T-cell (primary cell): ENCODE data around the gene MLNR. TPM values are rescaled to one million over a fixed set of nuclear protein-coding genes. Genes with fewer than 3 reads are reported as not detected.

Experiments used
- ATAC-seq, 4 experiments: fragments of 200-7000 bp in 3 of 4; fragments of 150-1000 bp in 1 of 4; cut with Tn5 transposase; replicated peaks in 1 of 4; 1 replicate in 3 of 4; 2 replicates in 1 of 4; pipeline ENCODE4 v1.10.0; 2021; ENCODE audit warnings: moderate library complexity in 3 of 4, mild to moderate bottlenecking in 2 of 4, moderate number of reproducible peaks in 1 of 4
- CTCF ChIA-PET, 2 donors: fragments of 300-600 bp; sonication (Branson Sonifier 250); formaldehyde crosslinking; loops; one replicate each; lab custom pipeline; 2022; ENCODE audit warnings: antibody characterized with exemption in 2 of 2; lab: Charles Lee
- POLR2A ChIA-PET, 2 donors: fragments of 300-600 bp; sonication (Branson Sonifier 250); formaldehyde crosslinking; loops; one replicate each; lab custom pipeline; 2022; ENCODE audit warnings: antibody characterized with exemption in 2 of 2; lab: Charles Lee
- DNase-seq, 35 experiments: peaks; one replicate each; pipeline versions ENCODE4 v3.0.0 to v3.0.0-alpha.2; 2013 to 2023
- H3K27ac ChIP-seq: one replicate; pipeline ENCODE4 v1.5.1; 2013; ENCODE audit warnings: low read length
- H3K27me3 ChIP-seq, 2 experiments: replicated peaks in 1 of 2; 1 replicate in 1 of 2; 2 replicates in 1 of 2; pipeline versions ENCODE4 v1.6.1 to v1.7.0; 2013; ENCODE audit warnings: low read length in 1 of 2, mixed read lengths in 1 of 2; ENCODE audit not compliant: control insufficient read depth in 2 of 2, insufficient read depth in 2 of 2; ENCODE audit errors: extremely low read depth in 1 of 2
- H3K36me3 ChIP-seq, 2 donors: 1 replicate in 1 of 2; 2 replicates in 1 of 2; pipeline versions ENCODE4 v1.6.1 to v1.7.0; 2013; ENCODE audit warnings: low read length in 1 of 2; ENCODE audit not compliant: control insufficient read depth in 2 of 2, insufficient read depth in 1 of 2; ENCODE audit errors: extremely low read depth in 1 of 2
- H3K4me1 ChIP-seq, 2 experiments: 1 replicate in 1 of 2; 2 replicates in 1 of 2; pipeline versions ENCODE4 v1.6.1 to v1.7.0; 2013; ENCODE audit warnings: low read length in 2 of 2, mixed read lengths in 1 of 2; ENCODE audit not compliant: insufficient read depth in 2 of 2, control insufficient read depth in 1 of 2; ENCODE audit errors: extremely low read depth in 1 of 2
- H3K4me3 ChIP-seq, 2 donors: 1 replicate in 1 of 2; 2 replicates in 1 of 2; pipeline versions ENCODE4 v1.5.1 to v1.7.0; 2013; ENCODE audit warnings: mild to moderate bottlenecking in 2 of 2, low read length in 1 of 2, moderate library complexity in 1 of 2; ENCODE audit not compliant: control insufficient read depth in 1 of 2; ENCODE audit errors: extremely low read depth in 1 of 2
- H3K9me3 ChIP-seq: 2 replicates; pipeline ENCODE4 v1.7.0; 2013
- H3K27ac Mint-ChIP-seq, 2 donors: one replicate each; pipeline ENCODE4 v1.8.0; 2020 to 2021; ENCODE audit warnings: mild to moderate bottlenecking in 2 of 2, mixed read lengths in 2 of 2
- H3K27me3 Mint-ChIP-seq, 2 donors: one replicate each; pipeline ENCODE4 v1.8.0; 2021 to 2022; ENCODE audit warnings: mixed read lengths in 2 of 2
- H3K36me3 Mint-ChIP-seq: one replicate; pipeline ENCODE4 v1.8.0; 2021; ENCODE audit warnings: mixed read lengths
- H3K4me1 Mint-ChIP-seq, 3 donors: one replicate each; pipeline ENCODE4 v1.8.0; 2020 to 2022; ENCODE audit warnings: mixed read lengths in 3 of 3, mild to moderate bottlenecking in 1 of 3
- H3K4me3 Mint-ChIP-seq, 3 donors: one replicate each; pipeline ENCODE4 v1.8.0; 2020 to 2022; ENCODE audit warnings: mild to moderate bottlenecking in 3 of 3, mixed read lengths in 3 of 3, moderate library complexity in 3 of 3
- H3K9me3 Mint-ChIP-seq, 3 donors: one replicate each; pipeline ENCODE4 v1.8.0; 2020 to 2022; ENCODE audit warnings: mixed read lengths in 3 of 3
- WGBS: methylation state at CpG from one replicate; pipeline ENCODE4 v1.1.5; 2013; ENCODE audit warnings: missing lambda C conversion rate; ENCODE audit not compliant: insufficient coverage; 5-methylcytosine and 5-hydroxymethylcytosine counted together
- total RNA-seq, 35 experiments: library from RNA in 6 of 35; stranded (reverse) in 6 of 35; fragments of 120-200 nt in 1 of 35; gene quantifications; one replicate each; pipeline versions ENCODE4 v1.2.1 to v1.2.4 and lab custom pipeline; 2013 to 2026

Gene MLNR
- total RNA-seq, 5 donors from 2014 or later (not counting 1 experiment from before 2014, with no cell fraction given) = not detected

GRCh38 chr13:49247643-49248621 lies 27.8 kb downstream of the MLNR start, which contains the start of gene CDADC1:
Gene CDADC1 (plus strand): TSS chr13:49247925. CDS start chr13:49248038, 113 bp downstream.
- Mint-ChIP-seq H3K9me3 (no peaks in the 10 kb centered on the region), H3K27me3 (no peaks in the 10 kb centered on the region), H3K4me3 (peak within 1 kb of the TSS; percentile 97 to 99 (median 99)), H3K4me1 (peaks cover 48 to 54% (median 50%) of the 10 kb centered on the region in 3 donors), H3K36me3 (peaks cover 9% of the 10 kb centered on the region), H3K27ac (peak within 1 kb of the TSS; percentile 96 to 98)
- H3K9me3 ChIP-seq = no peaks in the 10 kb centered on the region
- H3K4me3 ChIP-seq = peak within 1 kb of the TSS; percentile 78 to 100
- CTCF ChIA-PET = interaction anchor here (0.6 to 2.2 kb wide), 9 partner anchors 10 to 299 kb away, joined by 3 to 12 read pairs (median 6); no protein-coding TSS in a partner anchor
- POLR2A ChIA-PET = interaction anchor here (0.5 to 2.0 kb wide), 6 partner anchors 10 to 717 kb away, joined by 3 to 12 read pairs (median 4); partner anchors contain the start of gene KPNA3 (in 1 of the 2)
- under 1% methylated on average over 49 of the region's 56 CpGs for WGBS
- peaks cover 6 to 14% of the 10 kb centered on the region in 2 experiments for H3K4me1 ChIP-seq
- DNase-seq (peak; percentile 63 to 90 (median 77)), ATAC-seq (peak; percentile 75 to 82 (median 79))
- H3K36me3 ChIP-seq = no peaks in the 10 kb centered on the region
- H3K27ac ChIP-seq = peak within 1 kb of the TSS; percentile 79
- H3K27me3 ChIP-seq = no peaks in the 10 kb centered on the region

GRCh38 chr13:49248622-49249002 lies 28.5 kb downstream of the MLNR start:
- Mint-ChIP-seq H3K4me1 (peaks cover 54 to 60% (median 57%) of the 10 kb centered on the region in 3 donors), H3K27me3 (no peaks in the 10 kb centered on the region), H3K4me3 (peak overlapping the region; percentile 97 to 99 (median 99)), H3K36me3 (peaks cover 9% of the 10 kb centered on the region), H3K27ac (peak overlapping the region; percentile 96 to 98), H3K9me3 (no peaks in the 10 kb centered on the region)
- DNase-seq (peak in 2 of 35 experiments; percentile 34 to 43), ATAC-seq (peak; percentile 17 to 54 (median 30))
- CTCF ChIA-PET = interaction anchor here (0.7 to 2.2 kb wide), 9 partner anchors 10 to 358 kb away, joined by 3 to 12 read pairs (median 6); no protein-coding TSS in a partner anchor
- Histone ChIP-seq H3K27me3 (no peaks in the 10 kb centered on the region), H3K9me3 (no peaks in the 10 kb centered on the region), H3K4me1 (peaks cover 6 to 18% of the 10 kb centered on the region in 2 experiments), H3K36me3 (no peaks in the 10 kb centered on the region), H3K4me3 (peak overlapping the region; percentile 78 to 100), H3K27ac (peak overlapping the region; percentile 79)
- POLR2A ChIA-PET = interaction anchor here (0.7 to 2.0 kb wide), 4 partner anchors 9 to 718 kb away, joined by 3 to 12 read pairs (median 6); partner anchors contain the start of gene KPNA3 (in 1 of the 2)
- 14% methylated on average over 1 of the region's 6 CpGs for WGBS

- H3K4me1 Mint-ChIP-seq = peaks cover 68 to 81% (median 77%) of the 10 kb centered on the region in 3 donors
- Histone ChIP-seq H3K9me3 (no peaks in the 10 kb centered on the region), H3K4me1 (peaks cover 6 to 20% of the 10 kb centered on the region in 2 experiments), H3K4me3 (no peak overlapping the region), H3K27me3 (no peaks in the 10 kb centered on the region), H3K36me3 (peaks cover 0 to 12% of the 10 kb centered on the region in 2 donors), H3K27ac (no peak overlapping the region)
- ATAC-seq (no peak), DNase-seq (no peak)
- H3K27ac Mint-ChIP-seq = no peak overlapping the region
- no CpG with 5 or more reads among the region's 5 CpGs for WGBS
- H3K36me3 Mint-ChIP-seq = peaks cover 26% of the 10 kb centered on the region
- no peaks in the 10 kb centered on the region for H3K27me3 Mint-ChIP-seq
- ChIA-PET CTCF (interaction anchor here in 1 of 2 donors (0.7 to 1.8 kb wide), 2 partner anchors 11 to 202 kb away, joined by 3 to 6 read pairs; no protein-coding TSS in a partner anchor), POLR2A (interaction anchor here in 1 of 2 donors (0.7 kb wide), 2 partner anchors 10 to 1101 kb away, joined by 3 to 4 read pairs; no protein-coding TSS in a partner anchor)
- no peaks in the 10 kb centered on the region for H3K9me3 Mint-ChIP-seq
- no peak overlapping the region for H3K4me3 Mint-ChIP-seq
These were observed 31.2 kb downstream of the MLNR start for GRCh38 chr13:49251326-49251725.

- Histone ChIP-seq H3K4me3 (no peak overlapping the region), H3K27me3 (no peaks in the 10 kb centered on the region), H3K27ac (no peak overlapping the region), H3K36me3 (peaks cover 0 to 15% of the 10 kb centered on the region in 2 donors), H3K4me1 (peaks cover 0 to 17% of the 10 kb centered on the region in 2 experiments), H3K9me3 (no peaks in the 10 kb centered on the region)
- DNase-seq = no peak
- Mint-ChIP-seq H3K27ac (peak overlapping the region; percentile 9 to 78), H3K9me3 (no peaks in the 10 kb centered on the region), H3K27me3 (no peaks in the 10 kb centered on the region), H3K4me3 (no peak overlapping the region), H3K4me1 (peaks cover 68 to 85% (median 84%) of the 10 kb centered on the region in 3 donors), H3K36me3 (peaks cover 31% of the 10 kb centered on the region)
- no peak for ATAC-seq
- no CpG with 5 or more reads among the region's 1 CpG for WGBS
- CTCF ChIA-PET = no interaction called here
- POLR2A ChIA-PET = no interaction called here
These were observed 33.2 kb downstream of the MLNR start for GRCh38 chr13:49253310-49253709.

- H3K36me3 Mint-ChIP-seq = peaks cover 31% of the 10 kb centered on the region
- ATAC-seq (no peak), DNase-seq (no peak)
- Histone ChIP-seq H3K27ac (no peak overlapping the region), H3K4me1 (peaks cover 0 to 12% of the 10 kb centered on the region in 2 experiments), H3K4me3 (no peak overlapping the region), H3K9me3 (no peaks in the 10 kb centered on the region), H3K36me3 (peaks cover 0 to 15% of the 10 kb centered on the region in 2 donors), H3K27me3 (no peaks in the 10 kb centered on the region)
- CTCF ChIA-PET = no interaction called here
- POLR2A ChIA-PET = no interaction called here
- no peaks in the 10 kb centered on the region for H3K27me3 Mint-ChIP-seq
- H3K4me3 Mint-ChIP-seq = no peak overlapping the region
- peaks cover 66 to 84% (median 80%) of the 10 kb centered on the region in 3 donors for H3K4me1 Mint-ChIP-seq
- WGBS = no CpG with 5 or more reads among the region's 1 CpG
- H3K9me3 Mint-ChIP-seq = no peaks in the 10 kb centered on the region
- peak overlapping the region; percentile 74 to 79 for H3K27ac Mint-ChIP-seq
These were observed 33.9 kb downstream of the MLNR start for GRCh38 chr13:49254007-49254406.

GRCh38 chr13:49256841-49257240 lies 36.7 kb downstream of the MLNR start:
- H3K36me3 Mint-ChIP-seq = peaks cover 48% of the 10 kb centered on the region
- H3K4me3 Mint-ChIP-seq = peak overlapping the region in 2 of 3 donors; percentile 78 to 87
- ChIA-PET CTCF (interaction anchor here (0.6 to 1.8 kb wide), 4 partner anchors 21 to 656 kb away, joined by 3 to 6 read pairs (median 4); no protein-coding TSS in a partner anchor), POLR2A (interaction anchor here in 1 of 2 donors (1.1 kb wide), 1 partner anchor 9 kb away, joined by 3 read pairs; the partner anchor contains the start of gene CDADC1)
- Histone ChIP-seq H3K36me3 (peaks cover 0 to 38% of the 10 kb centered on the region in 2 donors), H3K9me3 (no peaks in the 10 kb centered on the region), H3K4me3 (no peak overlapping the region), H3K27ac (no peak overlapping the region), H3K4me1 (peaks cover 0 to 12% of the 10 kb centered on the region in 2 experiments), H3K27me3 (no peaks in the 10 kb centered on the region)
- whole genome bisulfite sequencing = 100% methylated on average over 2 of the region's 2 CpGs
- H3K27me3 Mint-ChIP-seq = no peaks in the 10 kb centered on the region
- peaks cover 40 to 58% (median 55%) of the 10 kb centered on the region in 3 donors for H3K4me1 Mint-ChIP-seq
- H3K9me3 Mint-ChIP-seq = no peaks in the 10 kb centered on the region
- DNase-seq (no peak), ATAC-seq (no peak)
- peak overlapping the region; percentile 63 to 87 for H3K27ac Mint-ChIP-seq
